HG02642 (cell line): ENCODE results near the gene MGAT2.
"Not testable (repeated sequence)": the region's sequence is repeated elsewhere in the genome, so short reads cannot be mapped to it uniquely, and the experiment has no call there.

Experiments
- ATAC-seq: cut with Tn5 transposase; IDR thresholded peaks from one replicate; pipeline ENCODE4 v1.9.1; 2021; ENCODE audit warnings: mild to moderate bottlenecking; ENCODE audit not compliant: unreplicated experiment, poor library complexity

Gene MGAT2

DNA sequence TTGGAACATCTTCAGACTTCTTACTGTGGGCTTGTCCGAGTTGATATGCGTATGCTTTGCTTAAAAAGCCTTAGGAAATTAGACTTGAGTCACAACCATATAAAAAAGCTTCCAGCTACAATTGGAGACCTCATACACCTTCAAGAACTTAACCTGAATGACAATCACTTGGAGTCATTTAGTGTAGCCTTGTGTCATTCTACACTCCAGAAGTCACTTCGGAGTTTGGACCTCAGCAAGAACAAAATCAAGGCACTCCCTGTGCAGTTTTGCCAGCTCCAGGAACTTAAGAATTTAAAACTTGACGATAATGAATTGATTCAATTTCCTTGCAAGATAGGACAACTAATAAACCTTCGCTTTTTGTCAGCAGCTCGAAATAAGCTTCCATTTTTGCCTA, 13.0 kb upstream of the MGAT2 start:
- no peak for ATAC-seq

DNA sequence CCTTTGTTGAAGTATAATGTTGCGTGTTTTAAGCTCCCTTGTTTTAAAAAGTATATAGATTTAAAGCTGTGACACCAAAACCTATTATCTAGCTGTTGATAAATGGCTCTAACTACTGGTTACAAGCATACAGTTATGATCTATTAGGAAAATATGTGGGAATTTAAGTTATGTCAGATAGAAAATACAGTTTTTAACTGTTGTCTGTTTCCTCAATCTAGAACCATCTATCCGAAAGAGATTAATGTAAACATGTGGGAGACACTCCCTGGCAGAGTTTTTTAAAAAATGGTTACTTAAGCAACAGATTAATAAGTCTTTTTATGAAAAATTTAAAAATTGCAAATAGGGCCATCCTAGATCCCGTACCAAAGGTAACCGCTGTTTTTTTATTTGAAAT, 8.3 kb upstream of the MGAT2 start:
- no peak for ATAC-seq

DNA sequence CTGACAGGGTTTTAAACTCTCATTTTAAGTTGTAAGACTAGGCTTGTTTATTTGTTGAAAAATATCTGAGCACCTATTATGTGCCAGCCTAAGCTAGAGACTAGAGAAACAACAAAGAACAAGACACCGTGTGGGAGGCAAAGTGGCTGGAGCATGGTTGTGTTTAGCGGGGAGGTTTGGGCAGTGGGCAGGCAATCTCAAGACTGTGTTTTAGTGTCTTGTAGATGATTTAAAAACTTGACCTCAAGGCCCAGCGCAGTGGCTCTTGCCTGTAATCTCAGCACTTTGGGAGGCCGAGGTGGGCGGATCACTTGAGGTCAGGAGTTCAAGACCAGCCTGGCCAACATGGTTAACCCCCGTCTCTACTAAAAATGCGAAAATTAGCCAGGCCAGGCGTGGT, 7.9 kb upstream of the MGAT2 start:
- ATAC-seq: no peak

DNA sequence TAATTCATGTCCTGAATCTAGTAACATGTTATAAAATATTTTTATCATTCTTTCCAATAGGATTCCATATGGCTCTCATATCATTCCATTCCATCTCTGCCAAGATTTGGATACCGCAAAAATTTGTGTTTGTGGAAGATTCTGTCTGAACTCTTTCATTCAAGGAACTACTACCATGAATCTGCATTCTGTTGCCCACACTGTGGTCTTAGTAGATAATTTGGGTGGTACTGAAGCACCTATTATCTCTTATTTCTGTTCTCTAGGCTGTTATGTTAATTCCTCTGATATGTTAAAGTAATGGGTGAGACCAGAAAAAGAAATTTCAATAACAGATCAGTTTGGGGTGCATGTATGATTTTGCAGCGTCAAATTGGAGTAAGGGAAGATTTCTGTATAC, 6.4 kb upstream of the MGAT2 start:
- ATAC-seq: no peak

DNA sequence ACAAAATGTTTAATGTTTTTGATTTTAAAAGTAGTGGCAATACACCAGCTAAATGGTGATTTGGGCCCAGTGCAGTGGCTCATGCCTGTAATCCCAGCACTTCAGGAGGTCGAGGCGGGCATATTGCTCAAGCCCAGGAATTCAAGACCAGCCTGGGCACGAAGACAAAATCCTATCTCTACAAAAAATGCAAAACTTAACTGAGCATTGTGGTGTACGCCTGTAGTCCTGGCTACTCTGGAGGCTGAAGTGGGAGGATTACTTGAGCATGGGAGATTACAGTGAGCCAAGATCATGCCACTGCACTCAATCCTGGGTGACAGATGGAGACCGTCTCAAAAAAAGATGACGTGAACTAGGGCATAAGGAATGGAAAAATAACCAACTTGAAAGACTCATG, 4.8 kb upstream of the MGAT2 start:
- no peak for ATAC-seq

DNA sequence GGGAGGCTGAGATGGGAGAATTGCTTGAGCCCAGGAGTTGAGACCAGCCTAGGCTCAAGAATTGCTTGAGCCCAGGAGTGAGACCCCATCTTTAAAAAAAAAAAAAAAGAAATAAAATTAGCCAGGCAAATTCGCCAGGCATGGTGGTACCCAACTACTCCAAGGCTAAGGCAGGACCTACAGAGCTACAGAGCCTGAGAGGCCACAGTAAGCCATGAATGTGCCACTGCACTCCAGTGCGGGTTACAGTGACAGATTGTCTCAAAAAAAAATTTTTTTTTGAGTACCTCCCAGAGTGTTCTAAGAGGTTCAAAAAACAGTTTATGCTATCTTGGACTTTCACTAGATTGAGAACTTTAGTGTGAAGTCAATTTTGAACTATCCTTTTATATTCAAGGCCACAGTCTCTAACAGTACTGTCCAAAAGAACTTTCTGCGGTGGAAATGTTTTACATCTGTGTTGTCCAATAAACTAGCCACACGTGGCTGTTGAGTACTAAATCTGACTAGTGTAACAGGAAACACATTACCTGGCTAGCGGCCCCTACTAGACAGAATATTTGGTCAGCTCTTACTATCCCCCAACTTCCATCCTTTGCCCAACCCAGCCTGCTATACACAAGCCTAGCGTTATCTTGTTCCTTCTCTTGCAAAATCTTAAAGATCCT, 2.6 kb upstream of the MGAT2 start:
- ATAC-seq: no peak

DNA sequence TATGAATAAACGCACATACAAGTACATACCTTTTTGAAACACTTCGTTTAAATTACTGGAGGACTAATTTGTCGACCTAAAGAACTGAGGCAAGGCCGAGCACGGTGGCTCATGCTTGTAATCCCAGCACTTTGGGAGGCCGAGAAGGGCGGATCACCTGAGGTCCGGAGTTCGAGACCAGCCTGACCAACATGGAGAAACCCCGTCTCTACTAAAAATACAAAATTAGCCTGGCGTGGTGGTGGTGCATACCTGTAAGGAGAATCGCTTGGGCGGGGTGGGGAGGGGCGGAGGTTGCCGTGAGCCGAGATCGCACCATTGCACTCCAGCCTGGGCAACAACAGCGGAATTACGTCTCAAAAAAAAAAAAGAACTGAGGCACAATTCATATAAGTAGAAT, 1.3 kb upstream of the MGAT2 start:
- not testable (repeated sequence) for ATAC-seq

DNA sequence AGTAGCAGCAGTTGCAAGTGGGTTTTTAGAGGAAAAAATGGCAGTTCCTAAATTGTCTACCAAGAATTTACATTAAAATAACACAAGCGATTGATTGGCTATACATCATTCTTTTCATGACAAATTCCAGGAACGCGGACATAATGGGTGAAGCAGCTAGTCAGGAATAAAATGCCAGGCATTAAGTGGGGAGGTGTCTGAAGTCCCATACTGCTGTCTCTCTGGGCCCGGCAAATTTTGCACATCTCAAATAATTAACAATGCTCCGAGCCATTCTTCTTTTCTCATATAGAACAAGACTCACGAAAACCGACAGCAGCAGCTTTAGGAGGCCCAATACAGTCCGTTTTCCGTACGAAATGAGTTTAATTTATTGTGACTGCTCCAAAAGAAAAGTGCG, 869 bp upstream of the MGAT2 start:
- ATAC-seq: no peak

DNA sequence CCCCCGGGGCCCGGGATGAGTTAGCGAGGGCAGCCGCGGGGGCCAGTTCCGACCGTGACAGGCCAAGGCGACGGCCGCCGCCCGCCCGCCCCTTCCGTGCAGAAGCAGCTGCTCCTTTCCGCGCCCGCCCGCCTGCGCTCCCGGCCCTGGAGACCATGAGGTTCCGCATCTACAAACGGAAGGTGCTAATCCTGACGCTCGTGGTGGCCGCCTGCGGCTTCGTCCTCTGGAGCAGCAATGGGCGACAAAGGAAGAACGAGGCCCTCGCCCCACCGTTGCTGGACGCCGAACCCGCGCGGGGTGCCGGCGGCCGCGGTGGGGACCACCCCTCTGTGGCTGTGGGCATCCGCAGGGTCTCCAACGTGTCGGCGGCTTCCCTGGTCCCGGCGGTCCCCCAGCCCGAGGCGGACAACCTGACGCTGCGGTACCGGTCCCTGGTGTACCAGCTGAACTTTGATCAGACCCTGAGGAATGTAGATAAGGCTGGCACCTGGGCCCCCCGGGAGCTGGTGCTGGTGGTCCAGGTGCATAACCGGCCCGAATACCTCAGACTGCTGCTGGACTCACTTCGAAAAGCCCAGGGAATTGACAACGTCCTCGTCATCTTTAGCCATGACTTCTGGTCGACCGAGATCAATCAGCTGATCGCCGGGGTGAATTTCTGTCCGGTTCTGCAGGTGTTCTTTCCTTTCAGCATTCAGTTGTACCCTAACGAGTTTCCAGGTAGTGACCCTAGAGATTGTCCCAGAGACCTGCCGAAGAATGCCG, 699 bp downstream of the MGAT2 start:
- ATAC-seq: peak; percentile 37

DNA sequence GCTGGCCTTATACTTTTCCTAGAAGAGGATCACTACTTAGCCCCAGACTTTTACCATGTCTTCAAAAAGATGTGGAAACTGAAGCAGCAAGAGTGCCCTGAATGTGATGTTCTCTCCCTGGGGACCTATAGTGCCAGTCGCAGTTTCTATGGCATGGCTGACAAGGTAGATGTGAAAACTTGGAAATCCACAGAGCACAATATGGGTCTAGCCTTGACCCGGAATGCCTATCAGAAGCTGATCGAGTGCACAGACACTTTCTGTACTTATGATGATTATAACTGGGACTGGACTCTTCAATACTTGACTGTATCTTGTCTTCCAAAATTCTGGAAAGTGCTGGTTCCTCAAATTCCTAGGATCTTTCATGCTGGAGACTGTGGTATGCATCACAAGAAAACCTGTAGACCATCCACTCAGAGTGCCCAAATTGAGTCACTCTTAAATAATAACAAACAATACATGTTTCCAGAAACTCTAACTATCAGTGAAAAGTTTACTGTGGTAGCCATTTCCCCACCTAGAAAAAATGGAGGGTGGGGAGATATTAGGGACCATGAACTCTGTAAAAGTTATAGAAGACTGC, 1.5 kb downstream of the MGAT2 start:
- no peak for ATAC-seq

DNA sequence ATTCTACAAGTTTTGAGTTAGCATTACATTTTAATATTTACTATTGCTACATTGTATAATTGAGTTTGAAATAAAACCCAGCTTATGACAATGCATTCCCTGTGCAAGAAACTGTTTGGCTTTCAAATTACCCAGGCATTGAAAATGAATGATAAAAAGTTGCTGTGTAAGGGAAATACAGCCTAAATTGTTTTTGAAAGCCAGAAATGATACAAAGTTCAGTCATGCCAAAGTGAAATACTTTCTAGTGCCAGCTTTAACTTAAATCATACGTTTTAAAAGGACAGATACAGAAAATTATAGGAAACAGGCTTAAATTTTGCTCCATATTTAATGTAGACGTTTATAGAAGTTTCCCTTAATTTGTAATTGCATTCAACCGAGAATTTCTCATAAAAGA, 2.8 kb downstream of the MGAT2 start:
- no peak for ATAC-seq

DNA sequence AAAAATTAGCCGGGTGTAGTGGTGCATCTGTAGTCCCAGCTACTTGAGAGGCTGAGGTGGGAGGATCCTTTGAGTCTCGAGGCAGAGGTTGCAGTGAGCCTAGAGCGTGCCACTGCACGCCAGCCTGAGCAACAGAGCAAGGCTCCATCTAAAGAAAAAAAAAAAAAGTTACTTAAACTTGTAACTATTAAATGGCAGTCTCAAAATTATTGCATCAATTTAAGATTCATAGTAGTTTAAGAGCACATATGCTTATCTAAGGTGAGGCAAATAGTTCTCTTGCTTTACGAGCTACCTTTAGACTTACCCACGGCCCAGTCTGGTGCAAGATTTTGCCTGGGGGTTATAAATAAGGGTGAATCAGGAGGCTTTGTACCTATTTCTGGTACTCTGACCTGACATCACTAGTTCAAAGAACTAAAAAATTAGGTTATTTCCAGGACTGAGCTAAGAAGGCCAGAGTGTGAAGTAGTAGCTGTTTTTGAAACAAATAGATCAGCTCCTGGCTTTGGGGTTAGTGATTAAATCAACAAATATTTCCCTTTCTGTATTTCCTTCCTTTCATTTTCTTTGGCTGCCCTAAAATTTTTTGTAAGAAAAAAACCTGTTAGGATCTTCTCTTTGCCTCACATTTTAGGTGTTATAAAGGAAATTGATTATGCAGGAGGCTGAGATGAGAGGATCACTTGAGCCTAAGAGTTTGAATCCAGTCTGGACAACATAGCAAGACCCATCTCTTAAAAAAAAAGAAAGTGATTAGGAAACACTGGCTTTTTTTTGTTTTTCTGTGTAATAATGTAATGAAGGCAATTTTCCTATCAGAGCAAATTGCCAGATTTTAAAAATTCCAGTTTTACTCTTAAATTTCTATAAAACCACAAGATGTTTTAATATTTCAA, 3.6 kb downstream of the MGAT2 start:
- no peak for ATAC-seq

DNA sequence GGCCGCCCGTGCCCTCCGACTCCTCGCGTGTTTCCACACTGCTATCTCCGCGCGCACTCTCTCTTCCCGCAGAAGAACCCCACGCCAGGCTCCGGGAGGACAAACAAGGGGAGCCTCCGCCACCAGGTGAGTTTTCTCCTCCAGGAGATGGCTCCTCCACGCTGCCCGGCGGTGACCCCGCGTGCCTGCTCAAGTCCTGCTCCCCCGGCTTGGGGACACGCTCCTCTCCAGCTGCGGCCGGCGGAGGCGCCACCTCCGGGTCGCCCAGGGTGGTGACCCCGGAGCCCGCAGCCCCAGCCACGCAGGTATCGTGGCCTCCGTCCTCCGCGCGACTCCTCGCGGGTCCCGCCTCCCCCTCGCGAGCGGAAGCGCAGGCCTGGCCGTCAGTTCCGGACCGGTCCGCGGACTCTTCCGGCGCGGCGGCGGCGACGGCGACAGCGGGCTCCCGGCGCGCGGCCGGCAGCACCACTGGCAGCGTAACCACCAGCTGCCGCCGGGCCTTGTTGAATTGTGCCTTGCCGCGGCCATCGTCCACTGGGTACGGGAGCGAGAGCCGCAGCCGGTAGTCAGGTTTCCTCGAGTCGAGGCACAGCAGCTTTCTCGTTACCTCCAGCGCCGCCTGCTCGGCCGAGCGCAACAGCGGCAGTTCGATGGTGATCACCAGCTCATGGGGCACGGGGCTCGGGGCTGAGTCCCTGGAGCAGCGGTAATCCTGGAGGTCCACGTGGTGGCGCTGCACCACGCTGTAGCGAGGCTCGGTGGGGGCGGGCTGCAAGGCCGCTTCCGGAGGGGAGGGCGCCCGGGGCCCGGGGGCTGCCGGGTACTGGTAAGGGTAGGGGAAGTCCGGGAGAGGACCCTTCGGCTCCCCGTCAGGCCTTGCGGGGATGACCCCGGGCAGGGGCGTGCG, 13.3 kb downstream of the MGAT2 start:
- peak; percentile 85 for ATAC-seq

DNA sequence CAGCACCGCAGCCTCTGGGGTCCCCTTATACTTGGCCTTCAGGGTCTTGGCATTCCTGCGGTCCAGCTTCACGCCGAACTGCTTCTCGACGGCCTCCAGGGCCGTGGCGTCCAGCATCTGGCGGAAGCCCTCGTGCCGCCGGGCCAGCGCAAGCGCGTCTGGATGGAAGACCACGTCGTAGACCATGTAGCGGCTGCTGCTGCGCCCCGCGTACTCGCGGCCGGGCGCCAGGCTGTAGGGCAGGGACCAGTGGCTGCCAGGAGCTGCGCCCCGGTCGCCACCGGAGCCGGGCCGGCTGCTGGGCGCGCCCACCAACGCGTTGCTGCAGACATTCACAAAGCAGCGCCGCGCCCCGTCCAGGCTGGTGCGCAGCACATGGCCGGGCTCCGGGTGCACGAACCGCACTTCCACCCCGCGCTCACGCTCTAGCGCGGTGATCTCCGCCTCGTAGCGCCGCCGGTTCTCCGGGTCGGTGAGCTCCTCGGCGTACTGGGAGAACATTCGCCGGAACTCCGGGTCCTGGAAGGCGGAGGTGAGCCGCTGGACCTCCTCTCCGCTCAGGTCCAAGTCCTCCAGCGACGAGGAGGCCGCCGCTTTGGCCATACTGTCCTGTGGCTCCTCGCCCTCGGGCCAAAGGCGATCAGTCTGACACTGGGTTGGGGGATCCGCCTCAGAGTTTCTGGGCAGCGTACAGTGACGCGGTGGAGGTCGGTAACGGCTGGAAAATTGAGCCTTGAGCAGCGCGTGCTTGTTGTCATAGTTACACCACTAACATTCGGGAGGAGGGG, 14.1 kb downstream of the MGAT2 start, which contains the start of gene DNAAF2:
Gene DNAAF2 (minus strand): TSS at position 698 of the 788 bp plus-strand sequence. CDS start 95 bp downstream, at position 603.
- ATAC-seq: peak; percentile 28

DNA sequence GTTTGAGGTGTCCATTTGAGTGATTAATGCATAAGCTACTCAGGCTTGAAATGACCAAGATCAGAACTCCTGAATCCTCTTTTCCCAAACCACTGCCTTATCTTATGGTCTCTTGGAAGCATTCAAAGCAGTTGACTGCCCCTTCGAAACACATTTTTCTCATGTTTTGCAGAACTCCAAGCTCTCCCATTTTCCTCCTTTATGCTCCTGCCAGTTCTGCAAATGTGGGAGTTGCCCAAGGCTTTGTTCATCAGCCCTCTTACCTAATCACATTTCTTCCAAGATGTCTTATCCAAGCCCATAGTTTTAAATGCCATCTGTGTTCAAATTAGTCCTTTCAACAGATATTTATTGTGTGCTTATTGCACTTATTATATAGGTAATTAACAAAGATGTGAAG, 16.3 kb downstream of the MGAT2 start:
- no peak for ATAC-seq

DNA sequence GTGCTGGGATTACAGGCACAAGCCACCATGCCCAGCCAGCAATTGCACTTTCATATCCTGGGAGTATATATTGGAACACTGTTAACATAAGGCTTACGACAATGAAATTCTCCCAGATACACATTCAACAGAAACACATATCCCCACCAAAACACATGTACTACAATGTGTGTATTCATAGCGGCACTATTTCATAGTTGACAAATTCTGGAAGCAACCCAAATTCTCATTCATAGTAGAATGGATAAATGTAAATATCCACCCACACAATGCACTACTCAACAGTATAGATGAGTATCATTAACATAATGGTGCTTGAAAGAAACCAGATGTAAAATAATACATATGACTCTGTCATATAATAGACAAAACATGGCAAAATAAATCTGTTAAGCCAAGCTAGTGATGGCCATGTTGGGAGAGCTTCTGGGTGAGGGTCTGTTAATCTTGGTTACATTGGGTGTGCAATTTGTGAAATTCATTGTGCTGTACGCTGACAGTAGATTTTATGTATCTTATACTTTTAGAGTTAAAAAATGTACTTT, 17.0 kb downstream of the MGAT2 start:
- ATAC-seq: no peak

DNA sequence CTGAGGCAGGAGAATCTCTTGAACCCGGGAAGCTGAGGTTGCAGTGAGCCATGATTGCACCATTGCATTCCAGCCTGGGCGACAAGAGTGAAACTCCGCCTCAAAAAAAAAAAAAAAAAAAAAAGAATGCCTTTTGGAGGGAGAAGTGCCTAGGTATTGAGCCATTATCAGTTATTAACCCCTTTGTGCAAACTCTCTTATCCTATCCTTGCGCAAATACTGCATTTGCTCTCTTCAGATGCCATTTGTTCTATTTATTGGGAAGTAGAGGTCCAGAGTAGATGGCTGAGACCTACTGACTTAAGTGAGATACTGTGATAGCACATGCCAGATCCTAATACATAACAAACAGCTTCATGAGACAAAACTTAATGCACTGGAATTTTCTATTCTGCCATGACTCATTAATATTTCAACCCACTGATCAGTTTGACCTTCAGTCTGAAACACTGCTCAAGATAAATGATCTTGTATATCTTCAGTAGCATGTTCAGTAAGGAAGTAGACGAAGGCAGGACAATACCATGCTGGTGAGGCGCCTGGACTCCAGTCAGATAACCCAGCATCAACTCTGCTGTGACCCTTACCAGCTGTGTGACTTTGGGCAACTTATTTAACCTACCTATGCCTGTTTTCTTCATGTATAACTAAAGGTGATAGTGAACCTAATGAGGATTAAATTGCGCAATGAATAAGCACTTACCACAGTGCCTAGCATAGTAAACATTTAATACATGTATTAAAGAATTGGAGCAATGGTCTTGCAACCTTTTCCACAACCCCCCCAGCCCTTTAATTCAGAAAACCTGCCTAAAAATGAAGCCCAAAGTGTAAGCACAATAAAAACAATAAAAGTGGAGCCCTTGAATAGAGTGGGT, 20.2 kb downstream of the MGAT2 start:
- no peak for ATAC-seq

DNA sequence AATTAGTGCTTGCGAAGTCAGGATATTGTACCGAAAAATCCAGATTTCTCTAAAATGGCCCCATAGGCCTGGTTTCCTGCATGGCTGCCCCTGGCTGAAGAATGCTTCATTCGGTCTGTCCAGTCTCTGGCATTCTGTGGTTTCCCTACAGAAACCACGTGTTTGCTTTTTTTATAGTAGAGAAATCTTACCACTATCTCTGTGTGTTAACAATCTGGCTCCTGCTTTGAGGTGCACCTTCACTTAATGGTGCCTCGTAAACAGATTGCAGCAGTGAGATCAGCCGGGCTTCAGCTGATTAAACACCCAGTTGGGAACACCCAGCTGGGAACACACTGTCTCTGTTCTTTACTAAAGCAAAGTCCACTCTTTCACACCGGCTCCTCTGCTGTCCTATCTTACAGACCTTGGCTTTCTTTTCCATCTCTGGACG, 21.1 kb downstream of the MGAT2 start:
- no peak for ATAC-seq
